OCI-LY7 (cell line): ENCODE results near the gene LDLRAP1.

ENCODE experiments used
- CTCF ChIP-seq: fragments of 200-600 bp; sonication (generic); conservative IDR thresholded peaks from 2 replicates; pipeline ENCODE4 v1.5.1; 2014; ENCODE audit warnings: mild to moderate bottlenecking, antibody characterized with exemption, low read length, moderate library complexity, mixed read lengths
- EZH2phosphoT487 ChIP-seq: fragments of 200-600 bp; sonication (generic); IDR thresholded peaks from 2 replicates; pipeline ENCODE4 v1.6.1; 2018; ENCODE audit warnings: low read depth, borderline replicate concordance, mild to moderate bottlenecking, mixed run types, antibody characterized with exemption, low read length, moderate library complexity, mixed read lengths

GRCh38 chr1:25557543-25557942 lies 14.1 kb downstream of the LDLRAP1 start:
- TF ChIP-seq CTCF (no peak), EZH2phosphoT487 (no peak)
